LNCaP clone FGC (cell line): ENCODE results near the gene LRP1-AS.

Experiments used
- DNase-seq: peaks from one replicate; pipeline ENCODE4 v3.0.0-alpha.2; 2011; ENCODE audit warnings: low read depth
- H3K4me3 ChIP-seq: 2 replicates; pipeline ENCODE4 v1.5.1; 2011; ENCODE audit warnings: mild to moderate bottlenecking, low read depth, low read length, control low read depth
- CTCF ChIP-seq: IDR thresholded peaks from 2 replicates; pipeline ENCODE4 v1.5.1; 2012; ENCODE audit warnings: mild to moderate bottlenecking; ENCODE audit not compliant: control insufficient read depth, insufficient read depth; ENCODE audit errors: extremely low read depth

LRP1-AS gene

GRCh38 chr12:57118711-57119271 is 28.6 kb downstream of the LRP1-AS start:
- TF ChIP-seq CTCF: no peak
- no peak for DNase-seq
- H3K4me3 ChIP-seq: no peak overlapping the region

DNA sequence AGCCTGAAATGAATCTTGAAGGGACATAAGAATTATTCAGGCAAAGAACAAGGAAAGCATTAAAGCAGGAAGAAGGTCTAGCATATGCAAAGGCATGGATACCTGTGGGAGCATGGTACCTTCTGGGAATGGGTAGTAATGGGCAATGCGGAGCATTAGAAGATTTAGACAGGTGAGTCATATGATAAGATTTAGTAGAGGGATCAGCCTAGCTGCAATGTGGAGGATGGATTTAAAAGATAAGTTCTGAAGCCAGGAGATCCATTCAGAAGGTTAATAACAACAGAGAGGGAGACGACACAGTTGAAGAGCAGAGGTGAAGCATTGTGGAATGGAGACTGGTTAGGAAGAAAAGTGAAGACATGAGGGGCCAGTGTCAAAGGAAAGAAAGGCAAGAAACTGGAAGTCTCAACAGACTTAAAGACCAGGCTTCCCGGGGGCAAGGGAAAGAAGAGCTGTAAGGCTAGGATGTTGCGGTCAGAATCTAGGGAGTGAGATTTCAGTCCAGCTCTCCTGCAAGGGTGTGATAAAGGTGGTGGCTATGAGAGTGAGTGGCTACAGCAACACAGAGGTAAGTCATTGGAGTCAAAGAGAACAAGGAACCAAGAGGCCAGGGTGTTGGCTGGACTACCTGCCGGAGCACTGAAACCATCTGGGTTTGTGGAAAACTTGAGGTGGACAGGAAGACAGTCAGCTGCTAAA is 30.7 kb downstream of the LRP1-AS start:
- no peak for TF ChIP-seq CTCF
- no peak overlapping the region for H3K4me3 ChIP-seq
- no peak for DNase-seq

GRCh38 chr12:57112492-57113294 is 34.7 kb downstream of the LRP1-AS start:
- peak overlapping the region; percentile 35 for H3K4me3 ChIP-seq
- peak; percentile 86 for TF ChIP-seq CTCF
- peak; percentile 50 for DNase-seq

- DNase-seq: no peak
- TF ChIP-seq CTCF: no peak
- peak within 1 kb of the TSS; percentile 35 for H3K4me3 ChIP-seq
These were observed 36.2 kb downstream of the LRP1-AS start, which contains the start of gene STAT6 for GRCh38 chr12:57111031-57111734. STAT6 (minus strand) TSS chr12:57111362; CDS start chr12:57108278, 3,084 bp downstream.

DNA sequence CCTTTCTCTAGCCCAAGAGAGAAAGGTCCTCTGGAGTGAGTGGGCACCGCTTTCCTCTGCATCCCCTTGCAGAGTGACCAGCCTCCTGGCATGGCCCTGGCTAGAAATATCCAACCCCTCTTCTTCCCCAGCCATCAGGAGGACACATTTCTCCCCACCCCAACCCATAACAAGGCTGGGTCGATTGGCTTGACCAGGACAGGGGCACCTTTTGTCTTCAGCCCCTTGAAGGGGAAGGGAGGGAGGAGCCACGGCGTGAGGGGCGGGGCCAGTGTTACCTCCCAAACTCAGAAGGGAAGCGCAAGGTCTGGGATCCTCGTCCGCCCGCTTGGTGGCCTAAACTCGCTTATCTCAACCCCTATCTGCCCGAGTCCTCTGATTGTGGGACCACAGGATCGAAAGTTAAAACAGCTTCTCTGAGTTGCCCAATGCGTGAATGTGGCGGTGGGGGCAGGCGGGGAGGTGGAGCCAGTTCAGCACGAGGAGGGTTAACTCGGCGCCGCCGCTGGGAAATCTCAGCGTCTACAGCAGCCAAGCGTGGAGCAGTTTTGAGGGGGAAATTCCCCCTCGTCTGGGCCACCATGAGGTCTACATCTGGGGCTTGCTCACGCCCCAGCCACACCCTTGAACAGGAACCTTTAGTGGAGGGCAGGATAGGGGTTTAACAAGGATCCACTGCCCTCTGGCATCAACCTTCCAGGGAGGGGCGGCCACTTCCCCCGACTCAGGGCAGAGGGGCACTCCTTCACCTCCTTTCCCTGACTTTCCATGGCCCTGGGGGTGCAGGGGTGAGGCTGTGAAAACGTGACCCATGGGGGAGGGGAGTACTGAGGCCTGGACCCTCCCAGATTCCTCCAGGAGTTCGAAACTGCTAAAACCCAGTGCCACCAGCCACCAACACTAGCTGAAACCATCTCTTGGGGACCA is 37.1 kb downstream of the LRP1-AS start:
- no peak for DNase-seq
- no peak overlapping the region for H3K4me3 ChIP-seq
- no peak for TF ChIP-seq CTCF
